ENCODE data around the gene NHLRC3.

DNA sequence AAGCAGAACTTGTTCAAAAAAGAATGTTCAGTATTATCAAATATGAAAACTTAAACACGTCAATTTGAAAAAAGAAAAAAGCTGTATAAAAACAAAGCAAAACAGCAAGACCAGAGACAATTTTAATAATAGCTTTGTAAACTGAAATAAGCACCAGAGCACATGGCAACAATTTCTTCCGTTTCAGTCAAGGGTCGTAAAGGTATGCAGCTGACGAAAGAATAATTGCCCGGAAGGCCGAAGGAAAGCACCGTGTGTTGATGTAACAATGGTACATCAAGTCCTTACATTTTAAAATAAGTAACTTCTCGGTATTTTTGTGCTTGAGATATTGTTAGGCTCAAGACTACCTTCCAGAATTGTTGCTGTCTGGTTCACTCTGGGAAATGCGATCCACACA is 2.0 kb upstream of the NHLRC3 start:
- TF ChIP-seq, protein P1, sequence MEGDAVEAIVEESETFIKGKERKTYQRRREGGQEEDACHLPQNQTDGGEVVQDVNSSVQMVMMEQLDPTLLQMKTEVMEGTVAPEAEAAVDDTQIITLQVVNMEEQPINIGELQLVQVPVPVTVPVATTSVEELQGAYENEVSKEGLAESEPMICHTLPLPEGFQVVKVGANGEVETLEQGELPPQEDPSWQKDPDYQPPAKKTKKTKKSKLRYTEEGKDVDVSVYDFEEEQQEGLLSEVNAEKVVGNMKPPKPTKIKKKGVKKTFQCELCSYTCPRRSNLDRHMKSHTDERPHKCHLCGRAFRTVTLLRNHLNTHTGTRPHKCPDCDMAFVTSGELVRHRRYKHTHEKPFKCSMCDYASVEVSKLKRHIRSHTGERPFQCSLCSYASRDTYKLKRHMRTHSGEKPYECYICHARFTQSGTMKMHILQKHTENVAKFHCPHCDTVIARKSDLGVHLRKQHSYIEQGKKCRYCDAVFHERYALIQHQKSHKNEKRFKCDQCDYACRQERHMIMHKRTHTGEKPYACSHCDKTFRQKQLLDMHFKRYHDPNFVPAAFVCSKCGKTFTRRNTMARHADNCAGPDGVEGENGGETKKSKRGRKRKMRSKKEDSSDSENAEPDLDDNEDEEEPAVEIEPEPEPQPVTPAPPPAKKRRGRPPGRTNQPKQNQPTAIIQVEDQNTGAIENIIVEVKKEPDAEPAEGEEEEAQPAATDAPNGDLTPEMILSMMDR (IDR thresholded peaks at IDR 0.05) = no peak
- no peak for TF ChIP-seq POLR2A (IDR thresholded peaks at IDR 0.05)
